Mesothelial cell of epicardium (in vitro differentiated cells): Measurements from ENCODE around the gene SMIM1. TPM values are rescaled to one million over a fixed set of nuclear protein-coding genes. Genes with fewer than 3 reads are reported as not detected.
A peak's percentile ranks its signal among the peaks of the same experiment; 100 is the strongest.
"Not testable (repeated sequence)": the region's sequence is repeated elsewhere in the genome, so short reads cannot be mapped to it uniquely, and the experiment has no call there.

Experiments
- DNase-seq, 2 experiments: peaks; one replicate each; pipeline ENCODE4 v3.0.0; 2021; ENCODE audit warnings: low spot score in 2 of 2; ENCODE audit not compliant: unreplicated experiment in 2 of 2
- H3K27ac Mint-ChIP-seq: 2 replicates; pipeline ENCODE4 v1.8.0; 2021; ENCODE audit warnings: mixed read lengths
- H3K27me3 Mint-ChIP-seq: 2 replicates; pipeline ENCODE4 v1.8.0; 2021; ENCODE audit warnings: low read depth, mixed read lengths
- H3K36me3 Mint-ChIP-seq: 2 replicates; pipeline ENCODE4 v1.8.0; 2021; ENCODE audit warnings: mixed read lengths
- H3K4me1 Mint-ChIP-seq: 2 replicates; pipeline ENCODE4 v1.8.0; 2021; ENCODE audit warnings: mixed read lengths
- H3K4me3 Mint-ChIP-seq: 2 replicates; pipeline ENCODE4 v1.8.0; 2021; ENCODE audit warnings: mild to moderate bottlenecking, moderate library complexity, mixed read lengths
- H3K9me3 Mint-ChIP-seq: 2 replicates; pipeline ENCODE4 v1.8.0; 2021; ENCODE audit warnings: mixed read lengths
- total RNA-seq: library from RNA; stranded (reverse); gene quantifications from 3 replicates; pipeline ENCODE4 v1.2.1, GENCODE V29; 2021
- TF ChIP-seq, protein P1 (sequence below): fragments of 200-600 bp; sonication (generic); IDR thresholded peaks from one replicate; pipeline ENCODE4 v1.5.0; 2021; ENCODE audit warnings: antibody characterized with exemption; ENCODE audit not compliant: unreplicated experiment

The SMIM1 gene, protein sequence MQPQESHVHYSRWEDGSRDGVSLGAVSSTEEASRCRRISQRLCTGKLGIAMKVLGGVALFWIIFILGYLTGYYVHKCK
- 10.1 to 12.1 TPM (median 11.6 TPM) in 3 replicates for total RNA-seq

DNA sequence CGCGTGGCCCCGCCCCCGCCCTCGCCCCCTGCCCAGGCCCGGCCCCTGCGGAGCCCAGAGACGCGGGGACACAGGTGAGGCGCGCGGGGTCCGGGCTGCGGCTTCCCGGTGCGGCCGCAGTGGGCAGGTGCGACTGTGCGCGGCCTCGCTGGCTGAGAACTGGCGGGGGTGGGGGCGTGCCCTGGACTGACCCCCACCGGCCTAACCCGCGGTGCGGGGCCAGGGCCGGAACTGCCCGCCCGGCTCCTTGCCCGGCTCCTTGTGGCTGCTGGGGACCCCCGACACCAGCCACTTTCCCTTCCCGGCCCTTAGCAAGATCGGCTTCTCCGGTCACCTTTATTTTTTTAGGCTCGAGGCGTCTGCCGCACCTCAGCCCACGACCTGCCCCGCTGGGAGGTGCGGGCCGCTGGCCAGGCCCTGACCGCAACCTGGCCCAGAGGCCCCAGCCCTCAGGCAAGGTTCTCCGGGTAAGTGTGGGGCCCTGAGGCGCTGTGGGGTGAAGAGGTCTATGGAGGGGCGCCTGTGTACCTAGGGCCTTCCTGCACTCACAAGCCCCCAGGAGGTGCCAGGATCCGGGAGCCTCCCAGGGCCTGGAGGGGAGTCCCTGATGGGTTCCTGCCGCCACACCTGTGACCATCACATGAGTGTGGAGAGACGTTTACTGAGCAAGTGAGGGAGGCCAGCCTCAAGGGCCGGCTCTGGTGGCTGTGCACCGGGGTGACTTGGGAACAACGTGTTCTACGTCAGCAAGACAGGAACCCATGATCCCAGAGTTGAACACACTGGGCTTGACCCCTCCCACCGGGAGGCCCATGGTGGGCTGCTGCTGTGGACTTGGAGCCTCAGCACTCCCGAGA, at the start of gene SMIM1:
TSS of gene SMIM1 (plus strand) at position 35 of the 857 bp plus-strand sequence. CDS start 2,625 bp downstream, outside the sequence.
- H3K27ac Mint-ChIP-seq = no peak within 1 kb of the TSS
- H3K36me3 Mint-ChIP-seq = no peaks in the 10 kb centered on the region
- H3K9me3 Mint-ChIP-seq = no peaks in the 10 kb centered on the region
- peak within 1 kb of the TSS; percentile 61 for H3K4me3 Mint-ChIP-seq
- TF ChIP-seq, protein P1, sequence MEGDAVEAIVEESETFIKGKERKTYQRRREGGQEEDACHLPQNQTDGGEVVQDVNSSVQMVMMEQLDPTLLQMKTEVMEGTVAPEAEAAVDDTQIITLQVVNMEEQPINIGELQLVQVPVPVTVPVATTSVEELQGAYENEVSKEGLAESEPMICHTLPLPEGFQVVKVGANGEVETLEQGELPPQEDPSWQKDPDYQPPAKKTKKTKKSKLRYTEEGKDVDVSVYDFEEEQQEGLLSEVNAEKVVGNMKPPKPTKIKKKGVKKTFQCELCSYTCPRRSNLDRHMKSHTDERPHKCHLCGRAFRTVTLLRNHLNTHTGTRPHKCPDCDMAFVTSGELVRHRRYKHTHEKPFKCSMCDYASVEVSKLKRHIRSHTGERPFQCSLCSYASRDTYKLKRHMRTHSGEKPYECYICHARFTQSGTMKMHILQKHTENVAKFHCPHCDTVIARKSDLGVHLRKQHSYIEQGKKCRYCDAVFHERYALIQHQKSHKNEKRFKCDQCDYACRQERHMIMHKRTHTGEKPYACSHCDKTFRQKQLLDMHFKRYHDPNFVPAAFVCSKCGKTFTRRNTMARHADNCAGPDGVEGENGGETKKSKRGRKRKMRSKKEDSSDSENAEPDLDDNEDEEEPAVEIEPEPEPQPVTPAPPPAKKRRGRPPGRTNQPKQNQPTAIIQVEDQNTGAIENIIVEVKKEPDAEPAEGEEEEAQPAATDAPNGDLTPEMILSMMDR = no peak
- peaks cover 22% of the 10 kb centered on the region for H3K4me1 Mint-ChIP-seq
- H3K27me3 Mint-ChIP-seq = no peaks in the 10 kb centered on the region
- peak in 1 of 2 experiments; percentile 46 for DNase-seq

DNA sequence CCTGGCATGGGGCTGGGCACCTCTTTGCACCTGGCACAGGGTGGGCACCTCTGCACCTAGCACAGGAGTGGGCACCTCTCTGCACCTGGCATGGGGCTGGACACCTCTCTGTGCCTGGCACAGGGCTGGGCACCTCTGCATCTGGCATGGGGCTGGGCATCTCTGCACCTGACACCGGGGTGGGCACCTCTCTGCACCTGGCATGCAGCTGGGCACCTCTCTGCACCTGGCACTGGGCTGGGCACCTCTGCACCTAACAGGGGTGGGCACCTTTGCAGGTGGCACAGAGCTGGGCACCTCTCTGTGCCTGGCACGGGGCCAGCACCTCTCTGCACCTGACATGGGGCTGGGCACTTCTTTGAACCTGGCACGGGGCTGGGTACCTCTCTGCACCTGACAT, 49.7 kb upstream of the SMIM1 start:
- no peak overlapping the region for H3K27ac Mint-ChIP-seq
- TF ChIP-seq, protein P1 = no peak
- H3K9me3 Mint-ChIP-seq = no peaks in the 10 kb centered on the region
- H3K4me1 Mint-ChIP-seq = no peaks in the 10 kb centered on the region
- peaks cover 20% of the 10 kb centered on the region for H3K27me3 Mint-ChIP-seq
- H3K4me3 Mint-ChIP-seq = no peak overlapping the region
- H3K36me3 Mint-ChIP-seq = no peaks in the 10 kb centered on the region
- DNase-seq = no peak

DNA sequence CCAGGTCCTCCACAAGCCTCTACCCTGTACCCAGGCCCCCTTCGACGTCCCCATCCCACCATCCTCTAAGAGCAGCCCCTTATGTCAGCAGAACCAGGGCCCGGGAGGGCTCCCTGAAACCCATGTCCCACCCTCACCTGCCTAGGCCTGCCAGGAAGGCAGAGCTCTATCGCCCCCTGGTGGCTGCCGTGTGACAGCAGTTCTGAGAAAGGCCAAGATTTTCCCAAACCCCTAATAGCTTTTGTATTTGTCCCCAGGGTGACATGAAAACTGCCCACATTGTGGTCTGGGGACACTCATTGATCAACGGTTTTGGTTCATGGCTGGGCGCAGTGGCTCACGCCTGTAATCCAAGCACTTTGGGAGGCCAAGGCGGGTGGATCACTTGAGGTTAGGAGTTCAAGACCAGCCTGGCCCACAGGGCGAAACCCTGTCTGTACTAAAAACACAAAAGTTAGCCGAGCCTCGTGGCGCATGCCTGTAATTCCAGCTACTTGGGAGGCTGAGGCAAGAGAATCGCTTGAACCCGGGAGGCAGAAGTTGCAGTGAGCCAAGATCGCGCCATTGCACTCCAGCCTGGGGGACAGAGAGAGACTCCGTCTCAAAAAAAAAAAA, 48.0 kb upstream of the SMIM1 start:
- Mint-ChIP-seq H3K27me3 (peaks cover 30% of the 10 kb centered on the region), H3K27ac (peak overlapping the region; percentile 67)
- not testable (repeated sequence) for H3K36me3 Mint-ChIP-seq, H3K9me3 Mint-ChIP-seq, H3K4me1 Mint-ChIP-seq, H3K4me3 Mint-ChIP-seq
- DNase-seq = peak; percentile 83 to 90
- TF ChIP-seq, protein P1 = peak; percentile 97

DNA sequence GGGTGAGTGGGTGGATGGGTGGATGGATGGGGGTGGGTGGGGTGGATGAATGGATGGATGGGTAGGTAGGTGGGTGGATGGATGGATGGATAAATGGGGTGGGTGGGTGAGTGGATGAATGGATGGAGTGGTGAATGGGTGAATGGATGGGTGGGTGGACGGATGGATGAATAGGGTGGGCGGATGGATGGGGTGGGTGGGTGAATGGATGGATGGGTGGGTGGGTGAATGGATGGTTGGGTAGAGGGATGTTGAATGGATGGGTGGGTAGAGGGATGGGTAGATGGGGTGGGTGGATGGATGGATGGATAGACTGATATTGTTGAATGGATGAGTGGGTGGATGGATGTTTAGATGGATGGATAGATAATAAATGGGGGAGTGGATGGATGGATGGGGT, 47.2 kb upstream of the SMIM1 start:
- H3K4me1 Mint-ChIP-seq = no peaks in the 10 kb centered on the region
- no peaks in the 10 kb centered on the region for H3K36me3 Mint-ChIP-seq
- no peak overlapping the region for H3K4me3 Mint-ChIP-seq
- H3K27ac Mint-ChIP-seq = no peak overlapping the region
- no peaks in the 10 kb centered on the region for H3K9me3 Mint-ChIP-seq
- TF ChIP-seq, protein P1 = no peak
- peaks cover 29% of the 10 kb centered on the region for H3K27me3 Mint-ChIP-seq
- DNase-seq = no peak

DNA sequence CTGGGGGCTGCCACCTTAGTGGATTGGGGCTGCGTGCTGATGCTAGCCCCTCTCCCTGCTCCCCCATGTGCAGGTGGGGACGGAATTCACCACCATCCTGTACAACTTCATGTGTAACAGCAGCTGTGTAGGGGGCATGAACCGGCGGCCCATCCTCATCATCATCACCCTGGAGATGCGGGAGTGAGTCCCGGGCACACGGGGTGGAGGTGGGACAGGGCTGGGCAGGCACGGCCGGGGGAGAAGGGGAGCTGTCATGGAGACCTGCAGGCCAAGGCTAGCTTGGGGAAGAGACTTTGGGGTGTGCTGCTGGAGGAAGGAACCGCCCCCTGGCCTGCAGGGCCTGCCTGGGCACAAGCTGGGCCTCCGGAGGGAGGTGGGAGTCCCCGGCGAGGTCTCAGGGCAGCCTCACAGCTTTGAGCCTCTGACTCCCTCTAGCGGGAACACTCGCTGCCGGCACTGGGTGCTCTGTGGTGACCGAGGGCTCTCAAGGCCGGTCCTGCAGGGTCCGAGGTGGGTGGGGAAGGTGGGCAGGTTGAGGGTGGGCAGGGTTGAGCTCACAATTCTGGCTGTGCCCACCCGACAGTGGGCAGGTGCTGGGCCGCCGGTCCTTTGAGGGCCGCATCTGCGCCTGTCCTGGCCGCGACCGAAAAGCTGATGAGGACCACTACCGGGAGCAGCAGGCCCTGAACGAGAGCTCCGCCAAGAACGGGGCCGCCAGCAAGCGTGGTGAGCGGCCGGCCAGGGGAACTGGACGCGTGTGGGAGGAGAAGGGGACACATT, 45.3 kb upstream of the SMIM1 start:
- Mint-ChIP-seq H3K36me3 (no peaks in the 10 kb centered on the region), H3K9me3 (no peaks in the 10 kb centered on the region), H3K27ac (no peak overlapping the region), H3K4me1 (no peaks in the 10 kb centered on the region), H3K27me3 (peaks cover 32% of the 10 kb centered on the region), H3K4me3 (no peak overlapping the region)
- TF ChIP-seq, protein P1 = no peak
- DNase-seq = no peak
